Neuron (in vitro differentiated cells): Measurements from ENCODE around the gene TNS1.

Source experiments
- H2AFZ ChIP-seq: one replicate; pipeline ENCODE4 v1.6.1; 2013; ENCODE audit warnings: low read depth, mild to moderate bottlenecking, inconsistent platforms, low read length, moderate library complexity
- H3K27me3 ChIP-seq: one replicate; pipeline ENCODE4 v1.6.1; 2013; ENCODE audit warnings: low read length; ENCODE audit not compliant: insufficient read depth
- H3K36me3 ChIP-seq: one replicate; pipeline ENCODE4 v1.6.1; 2013; ENCODE audit warnings: low read length; ENCODE audit not compliant: insufficient read depth
- H3K4me1 ChIP-seq: one replicate; pipeline ENCODE4 v1.6.1; 2013; ENCODE audit warnings: low read length; ENCODE audit not compliant: insufficient read depth
- H3K4me3 ChIP-seq: 2 replicates; pipeline ENCODE4 v1.5.1; 2013; ENCODE audit warnings: mild to moderate bottlenecking, low read length, moderate library complexity
- H3K9me3 ChIP-seq: one replicate; pipeline ENCODE4 v1.6.1; 2013; ENCODE audit warnings: low read length

The TNS1 gene

GRCh38 chr2:217800433-217801114 lies 202.2 kb downstream of the TNS1 start:
- no peaks in the 10 kb centered on the region for H3K36me3 ChIP-seq
- H3K9me3 ChIP-seq = no peaks in the 10 kb centered on the region
- no peaks in the 10 kb centered on the region for H3K27me3 ChIP-seq
- H2AFZ ChIP-seq = no peak overlapping the region
- peaks cover 20% of the 10 kb centered on the region for H3K4me1 ChIP-seq
- H3K4me3 ChIP-seq = no peak overlapping the region

DNA sequence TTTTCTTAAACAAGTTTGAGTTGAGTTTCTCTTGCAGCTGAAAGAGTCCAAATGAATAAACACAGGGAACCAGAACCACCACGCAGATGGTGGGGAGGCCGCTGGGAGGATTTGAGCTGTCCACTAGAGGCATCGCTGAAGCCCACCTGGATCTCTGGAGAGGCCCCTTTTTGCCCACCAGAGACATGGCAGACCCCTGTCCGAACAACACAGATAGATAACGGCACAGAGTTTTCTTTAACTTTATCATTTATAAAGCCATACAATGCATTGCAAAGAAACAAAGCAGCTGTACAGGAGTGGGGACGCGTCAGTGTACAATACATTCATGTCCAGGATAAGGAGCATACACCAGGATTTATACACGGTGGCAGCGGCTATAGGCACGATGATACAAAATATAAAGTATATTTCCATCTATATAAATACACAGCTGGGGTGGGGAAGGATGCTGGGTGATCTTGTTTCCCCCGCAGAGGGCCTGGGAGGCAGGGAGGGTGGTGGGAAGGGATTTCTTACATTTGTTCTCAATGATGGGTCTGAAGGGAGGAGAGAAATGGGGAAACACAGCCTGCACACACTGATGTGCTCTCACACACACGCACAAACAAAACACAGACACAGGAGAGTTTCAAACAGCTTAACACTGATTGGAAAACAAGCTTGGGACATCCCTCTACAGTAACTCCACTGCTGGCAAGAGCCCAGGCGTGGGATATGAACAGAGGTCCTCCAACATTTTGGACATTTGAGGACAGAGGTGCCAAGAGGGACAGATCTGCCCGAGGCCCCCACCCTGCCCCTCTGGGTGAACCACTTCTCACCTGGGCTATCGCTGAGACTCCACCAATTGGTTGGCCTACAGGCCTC lies 203.0 kb downstream of the TNS1 start:
- no peak overlapping the region for H3K4me3 ChIP-seq
- no peak overlapping the region for H2AFZ ChIP-seq
- no peaks in the 10 kb centered on the region for H3K27me3 ChIP-seq
- no peaks in the 10 kb centered on the region for H3K9me3 ChIP-seq
- H3K4me1 ChIP-seq = peaks cover 14% of the 10 kb centered on the region
- H3K36me3 ChIP-seq = no peaks in the 10 kb centered on the region

DNA sequence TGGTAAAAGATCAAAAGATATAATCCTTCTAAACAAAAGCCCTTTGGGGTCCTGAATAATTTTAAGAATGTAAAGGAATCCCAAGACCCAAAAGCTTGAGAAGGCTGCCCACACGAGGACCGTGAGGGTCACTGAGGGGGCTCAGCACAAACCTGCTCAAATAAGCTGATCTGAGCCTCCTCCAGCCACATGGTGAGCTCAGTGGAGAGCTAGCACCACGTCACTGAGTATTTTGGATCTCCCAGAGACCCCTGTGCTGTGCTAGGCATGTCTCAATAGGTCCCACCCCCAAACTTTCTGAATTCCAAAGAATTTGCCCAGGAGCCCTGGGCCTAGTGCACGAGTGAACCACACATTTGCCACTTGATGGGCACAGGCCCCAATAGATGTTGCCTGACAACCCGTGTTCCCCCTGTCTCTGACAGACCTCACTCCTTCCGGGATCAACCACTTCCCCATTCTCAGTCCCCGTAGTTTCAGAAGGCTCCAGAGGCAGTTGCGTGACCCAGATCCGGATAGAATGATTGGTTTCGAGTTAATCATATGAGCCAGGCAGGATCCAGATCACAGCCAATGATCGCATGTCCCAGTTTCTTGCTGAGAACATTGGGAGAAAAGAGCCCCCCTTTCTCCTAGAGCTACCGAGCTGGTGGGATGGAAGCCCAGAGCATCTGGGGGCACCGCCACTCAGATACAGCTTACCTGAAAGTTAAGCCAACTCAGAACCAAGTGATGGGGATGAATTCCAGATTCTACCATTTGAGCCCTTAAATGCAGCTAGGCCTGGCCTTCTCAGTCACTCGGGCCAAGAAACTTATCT lies 203.8 kb downstream of the TNS1 start:
- H3K4me1 ChIP-seq = peaks cover 9% of the 10 kb centered on the region
- no peak overlapping the region for H2AFZ ChIP-seq
- H3K36me3 ChIP-seq = no peaks in the 10 kb centered on the region
- no peaks in the 10 kb centered on the region for H3K27me3 ChIP-seq
- H3K4me3 ChIP-seq = no peak overlapping the region
- H3K9me3 ChIP-seq = no peaks in the 10 kb centered on the region

- Histone ChIP-seq H3K27me3 (no peaks in the 10 kb centered on the region), H3K9me3 (no peaks in the 10 kb centered on the region), H3K36me3 (no peaks in the 10 kb centered on the region), H2AFZ (no peak overlapping the region), H3K4me1 (peaks cover 9% of the 10 kb centered on the region), H3K4me3 (no peak overlapping the region)
These were observed 204.6 kb downstream of the TNS1 start for GRCh38 chr2:217798191-217798590.

DNA sequence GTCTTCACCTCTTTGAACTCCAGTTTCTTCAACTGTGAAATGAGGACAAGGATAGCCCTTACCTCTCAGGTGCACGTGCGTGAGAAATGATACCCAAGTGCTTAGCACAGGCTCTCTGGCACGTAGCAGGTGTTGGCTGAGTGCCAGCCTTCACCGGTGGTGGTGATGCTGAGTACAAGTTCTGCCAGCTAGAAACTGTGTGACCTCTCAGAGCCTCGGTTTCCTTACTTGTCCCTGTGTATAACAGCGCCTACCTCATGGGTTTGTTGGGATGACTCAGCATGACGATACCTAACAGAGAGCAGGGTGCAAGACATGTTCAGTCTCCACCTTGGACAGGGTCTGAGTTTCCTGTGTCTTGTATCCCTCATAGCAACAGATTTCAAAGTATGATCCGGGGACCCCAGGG lies 205.1 kb downstream of the TNS1 start:
- H2AFZ ChIP-seq = no peak overlapping the region
- H3K4me1 ChIP-seq = peaks cover 9% of the 10 kb centered on the region
- H3K4me3 ChIP-seq = no peak overlapping the region
- H3K27me3 ChIP-seq = no peaks in the 10 kb centered on the region
- H3K9me3 ChIP-seq = no peaks in the 10 kb centered on the region
- no peaks in the 10 kb centered on the region for H3K36me3 ChIP-seq

- no peaks in the 10 kb centered on the region for H3K36me3 ChIP-seq
- H3K4me3 ChIP-seq = no peak overlapping the region
- peaks cover 9% of the 10 kb centered on the region for H3K4me1 ChIP-seq
- H3K9me3 ChIP-seq = no peaks in the 10 kb centered on the region
- H3K27me3 ChIP-seq = no peaks in the 10 kb centered on the region
- no peak overlapping the region for H2AFZ ChIP-seq
These were observed 205.6 kb downstream of the TNS1 start for GRCh38 chr2:217797165-217797564.

DNA sequence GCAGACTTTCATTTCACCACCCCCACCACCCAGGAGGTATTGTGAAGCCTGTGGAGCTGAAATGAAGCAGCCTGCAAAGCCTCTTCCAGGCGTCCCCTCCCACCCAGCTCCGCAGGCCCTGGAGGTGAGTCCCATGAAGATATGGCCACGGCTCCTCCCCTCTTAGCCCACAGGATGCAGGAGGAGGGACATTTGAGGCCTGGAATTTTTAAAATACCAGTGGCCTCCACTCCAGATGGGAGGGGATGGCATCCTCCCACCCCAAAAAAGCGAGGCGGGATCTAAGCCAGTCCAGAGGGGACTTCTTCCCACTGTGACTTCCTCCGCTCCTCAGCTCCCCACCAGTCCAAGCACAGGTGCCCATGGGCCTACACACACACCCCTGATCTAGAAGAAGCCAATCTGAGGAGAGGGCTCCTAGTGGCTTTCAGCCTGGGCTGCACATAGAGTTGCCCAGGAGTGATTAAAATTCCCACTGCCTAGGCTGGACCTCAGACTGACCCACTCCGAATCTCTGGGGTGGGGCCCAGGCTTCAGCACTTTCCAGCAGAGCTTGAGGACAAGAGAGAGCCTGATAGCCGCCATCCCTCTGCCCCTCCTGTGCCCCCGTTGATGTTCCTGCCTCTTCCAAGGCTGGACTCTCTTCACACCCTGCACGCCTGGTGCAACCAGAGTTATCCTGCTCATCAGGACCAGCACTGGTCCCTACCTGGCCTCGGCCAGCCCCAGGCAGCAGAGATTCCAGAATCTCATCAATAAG lies 206.9 kb downstream of the TNS1 start:
- H3K27me3 ChIP-seq = no peaks in the 10 kb centered on the region
- H3K36me3 ChIP-seq = no peaks in the 10 kb centered on the region
- no peak overlapping the region for H3K4me3 ChIP-seq
- H3K9me3 ChIP-seq = no peaks in the 10 kb centered on the region
- H3K4me1 ChIP-seq = peaks cover 1% of the 10 kb centered on the region
- no peak overlapping the region for H2AFZ ChIP-seq

- Histone ChIP-seq H3K36me3 (no peaks in the 10 kb centered on the region), H3K4me3 (no peak overlapping the region), H2AFZ (no peak overlapping the region), H3K27me3 (no peaks in the 10 kb centered on the region), H3K9me3 (no peaks in the 10 kb centered on the region), H3K4me1 (no peaks in the 10 kb centered on the region)
These were observed 207.7 kb downstream of the TNS1 start for GRCh38 chr2:217795067-217795466.

DNA sequence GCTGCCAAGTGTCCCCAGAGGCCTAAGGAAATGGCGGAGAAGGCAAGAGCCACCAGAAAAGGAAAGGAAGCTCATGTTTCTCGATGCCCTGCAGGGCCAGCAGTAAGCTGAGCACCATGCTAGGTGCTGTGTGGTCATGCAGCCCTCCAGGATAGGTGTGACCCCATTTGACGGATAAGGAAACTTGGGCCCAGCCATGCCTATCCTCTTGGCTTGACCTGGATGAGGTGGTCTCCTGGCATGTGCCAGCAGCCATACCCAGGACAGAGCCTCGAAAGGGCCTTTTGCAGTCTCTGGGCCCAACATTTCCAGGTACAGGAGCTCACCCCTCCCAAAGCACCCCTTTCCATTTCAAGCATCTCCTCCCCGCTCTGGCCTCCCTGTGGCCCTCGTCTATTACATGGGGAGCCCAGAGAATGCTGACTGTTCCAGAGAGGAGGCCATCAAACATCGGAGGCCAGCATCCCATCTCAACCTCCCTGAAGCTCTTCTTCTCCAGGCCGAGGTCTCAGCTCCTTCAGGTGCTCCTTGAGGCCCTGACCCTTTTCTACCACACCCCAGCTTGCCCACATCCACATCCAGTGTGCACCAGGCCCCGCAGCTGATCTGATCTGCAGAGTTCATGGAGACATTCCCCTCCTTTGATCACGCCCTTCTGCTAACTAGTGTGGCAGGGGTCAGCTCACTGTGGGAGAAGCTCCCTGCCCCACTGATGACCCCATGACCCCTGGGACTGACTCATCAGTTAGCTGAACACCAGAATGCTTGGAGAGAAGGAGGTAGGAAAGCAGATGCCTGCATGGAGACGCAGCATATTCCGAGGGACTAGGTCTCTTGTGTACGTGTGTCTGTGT lies 208.4 kb downstream of the TNS1 start:
- Histone ChIP-seq H3K27me3 (no peaks in the 10 kb centered on the region), H3K36me3 (no peaks in the 10 kb centered on the region), H3K4me3 (no peak overlapping the region), H2AFZ (no peak overlapping the region), H3K9me3 (no peaks in the 10 kb centered on the region), H3K4me1 (no peaks in the 10 kb centered on the region)

DNA sequence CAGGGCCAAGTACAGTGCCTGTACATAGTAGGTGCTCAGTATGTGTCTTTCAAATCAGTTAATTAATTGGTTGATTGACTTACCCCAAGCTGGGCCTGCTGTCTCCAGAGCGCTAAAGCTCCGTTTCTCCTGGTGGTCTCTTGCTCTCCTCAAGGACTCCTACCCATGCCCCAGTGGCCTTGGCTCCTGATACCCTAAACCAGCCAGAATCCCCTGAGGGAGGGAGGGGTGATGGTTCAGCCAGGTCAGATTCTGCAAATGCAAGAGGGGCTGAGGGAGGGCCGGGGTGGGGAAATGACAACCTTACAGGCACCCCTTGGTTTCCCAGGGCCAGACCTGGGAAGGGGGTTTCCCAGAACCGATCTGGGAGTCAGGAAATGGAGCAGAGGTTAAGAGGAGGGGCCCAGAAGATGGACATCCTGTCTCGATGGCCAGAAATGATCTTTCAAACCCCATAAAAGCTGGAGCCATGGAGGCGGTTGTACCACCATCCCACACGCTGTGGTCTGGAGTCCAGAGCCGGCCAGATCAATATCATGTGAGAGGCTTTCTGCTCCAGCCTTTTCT lies 209.1 kb downstream of the TNS1 start:
- no peak overlapping the region for H2AFZ ChIP-seq
- no peaks in the 10 kb centered on the region for H3K9me3 ChIP-seq
- H3K4me1 ChIP-seq = no peaks in the 10 kb centered on the region
- no peaks in the 10 kb centered on the region for H3K36me3 ChIP-seq
- H3K27me3 ChIP-seq = no peaks in the 10 kb centered on the region
- H3K4me3 ChIP-seq = no peak overlapping the region

- no peaks in the 10 kb centered on the region for H3K27me3 ChIP-seq
- H3K4me1 ChIP-seq = no peaks in the 10 kb centered on the region
- no peak overlapping the region for H3K4me3 ChIP-seq
- no peak overlapping the region for H2AFZ ChIP-seq
- no peaks in the 10 kb centered on the region for H3K9me3 ChIP-seq
- H3K36me3 ChIP-seq = no peaks in the 10 kb centered on the region
These were observed 209.9 kb downstream of the TNS1 start for GRCh38 chr2:217792626-217793527.
